ENCODE measurements around the gene TSKS. TPM values are rescaled to one million over a fixed set of nuclear protein-coding genes. Genes with fewer than 3 reads are reported as not detected.
"Not testable (repeated sequence)": the region's sequence is repeated elsewhere in the genome, so short reads cannot be mapped to it uniquely, and the experiment has no call there.

Gene TSKS
- total RNA-seq, 1 donor from 2014 or later, result 0.58 TPM

- peak; percentile 100 for DNase-seq (ENCODE audit: low spot score)
Measured at GRCh38 chr19:49766007-49766929, 3.2 kb upstream of the TSKS start.

- no peak for DNase-seq (ENCODE audit: low spot score)
Measured at GRCh38 chr19:49764341-49764740, 1.2 kb upstream of the TSKS start.

- DNase-seq (ENCODE audit: low spot score), result no peak
Measured at GRCh38 chr19:49761625-49762311, 1.3 kb downstream of the TSKS start.

- DNase-seq (ENCODE audit: low spot score), result no peak
Measured at GRCh38 chr19:49761249-49761624, 1.9 kb downstream of the TSKS start.

GRCh38 chr19:49758292-49758691 is 4.8 kb downstream of the TSKS start:
- no peak for DNase-seq (ENCODE audit: low spot score)

GRCh38 chr19:49755956-49756355 is 7.2 kb downstream of the TSKS start:
- no peak for DNase-seq (ENCODE audit: low spot score)

- no peak for DNase-seq (ENCODE audit: low spot score)
Measured at GRCh38 chr19:49752701-49753100, 10.4 kb downstream of the TSKS start.

GRCh38 chr19:49749771-49750170 is 13.3 kb downstream of the TSKS start:
- no peak for DNase-seq (ENCODE audit: low spot score)

GRCh38 chr19:49749055-49749716 is 13.9 kb downstream of the TSKS start:
- no peak for DNase-seq (ENCODE audit: low spot score)

GRCh38 chr19:49746206-49746958 is 16.7 kb downstream of the TSKS start:
- peak; percentile 34 for DNase-seq (ENCODE audit: low spot score)

GRCh38 chr19:49744946-49745381 is 18.1 kb downstream of the TSKS start:
- no peak for DNase-seq (ENCODE audit: low spot score)

- DNase-seq (ENCODE audit: low spot score), result no peak
Measured at GRCh38 chr19:49741210-49741844, 21.8 kb downstream of the TSKS start.

GRCh38 chr19:49739933-49740332 is 23.2 kb downstream of the TSKS start:
- no peak for DNase-seq (ENCODE audit: low spot score)

- no peak for DNase-seq (ENCODE audit: low spot score)
Measured at GRCh38 chr19:49739098-49739497, 24.0 kb downstream of the TSKS start.

GRCh38 chr19:49738268-49738667 is 24.8 kb downstream of the TSKS start:
- DNase-seq (ENCODE audit: low spot score), result no peak

GRCh38 chr19:49730166-49730565 is 32.9 kb downstream of the TSKS start:
- no peak for DNase-seq (ENCODE audit: low spot score)

- DNase-seq (ENCODE audit: low spot score), result no peak
Measured at GRCh38 chr19:49727217-49728030, 35.7 kb downstream of the TSKS start.

- not testable (repeated sequence) for DNase-seq (ENCODE audit: low spot score)
Measured at GRCh38 chr19:49719420-49719819, 43.7 kb downstream of the TSKS start.

- DNase-seq (ENCODE audit: low spot score), result no peak
Measured at GRCh38 chr19:49718991-49719390, 44.1 kb downstream of the TSKS start.

GRCh38 chr19:49718511-49718910 is 44.6 kb downstream of the TSKS start:
- DNase-seq (ENCODE audit: low spot score), result no peak

Data from mucosa of gallbladder (tissue), 1 donor.